GM12873 (cell line): ENCODE data around the gene PPM1N.

ENCODE experiments used
- CTCF ChIP-seq: IDR thresholded peaks from 2 replicates; pipeline ENCODE4 v1.5.1; 2012; ENCODE audit warnings: low read depth, mild to moderate bottlenecking, moderate library complexity, low read length, control low read depth; ENCODE audit not compliant: insufficient read depth; ENCODE audit errors: missing control alignments

Gene PPM1N

GRCh38 chr19:45471931-45472562 is 26.2 kb upstream of the PPM1N start:
- TF ChIP-seq CTCF: no peak

- no peak for TF ChIP-seq CTCF
Measured at GRCh38 chr19:45472563-45473366, 25.5 kb upstream of the PPM1N start.

GRCh38 chr19:45473367-45473681 is 24.9 kb upstream of the PPM1N start:
- TF ChIP-seq CTCF: no peak

- no peak for TF ChIP-seq CTCF
Measured at GRCh38 chr19:45473682-45474605, 24.3 kb upstream of the PPM1N start.

- TF ChIP-seq CTCF: no peak
Measured at GRCh38 chr19:45474606-45475521, 23.4 kb upstream of the PPM1N start.

- TF ChIP-seq CTCF: no peak
Measured at GRCh38 chr19:45475537-45476291, 22.5 kb upstream of the PPM1N start.
